LNCaP clone FGC (cell line): ENCODE data around the gene CD74.

Source experiments
- DNase-seq: peaks from one replicate; pipeline ENCODE4 v3.0.0-alpha.2; 2011; ENCODE audit warnings: low read depth
- H3K4me3 ChIP-seq: 2 replicates; pipeline ENCODE4 v1.5.1; 2011; ENCODE audit warnings: mild to moderate bottlenecking, low read depth, low read length, control low read depth
- TF ChIP-seq, protein P1 (sequence below): IDR thresholded peaks from 2 replicates; pipeline ENCODE4 v1.5.1; 2012; ENCODE audit warnings: mild to moderate bottlenecking; ENCODE audit not compliant: control insufficient read depth, insufficient read depth; ENCODE audit errors: extremely low read depth

Gene CD74

DNA sequence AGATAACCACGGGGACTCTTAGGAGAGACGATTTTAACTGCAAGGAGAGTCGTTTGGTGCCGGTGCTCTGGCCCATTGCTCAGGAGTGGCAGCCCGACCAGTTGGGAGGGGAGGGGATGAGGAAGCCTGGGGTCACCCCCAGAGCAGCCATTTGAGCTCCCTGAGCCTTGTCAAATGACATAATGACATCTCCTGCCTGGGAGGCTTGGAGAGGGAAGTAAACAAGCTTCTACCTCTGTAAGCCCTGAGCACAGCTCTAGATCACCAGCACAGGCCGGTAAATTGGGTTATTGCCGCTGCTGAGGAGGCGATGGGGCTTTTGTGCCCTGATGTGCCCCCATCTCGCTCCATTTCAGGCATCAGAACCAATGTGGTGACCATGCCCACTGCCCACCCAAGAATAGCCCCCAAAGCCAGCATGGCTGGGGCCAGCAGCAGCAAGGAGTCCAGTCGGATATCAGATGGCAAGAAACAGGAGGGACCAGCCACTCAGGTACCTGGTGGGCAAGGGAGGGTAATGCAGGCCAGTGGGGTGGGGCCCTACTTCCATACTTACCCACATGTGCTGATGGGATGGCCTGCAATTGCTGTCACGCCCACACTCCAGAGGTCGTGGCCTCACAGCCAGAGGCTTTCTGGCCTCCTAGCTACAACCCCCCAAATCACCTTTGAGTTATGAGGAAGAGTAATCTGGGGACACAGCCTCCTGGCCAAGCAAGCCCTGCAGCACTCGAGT, 23.0 kb downstream of the CD74 start:
- DNase-seq: no peak
- TF ChIP-seq, protein P1, sequence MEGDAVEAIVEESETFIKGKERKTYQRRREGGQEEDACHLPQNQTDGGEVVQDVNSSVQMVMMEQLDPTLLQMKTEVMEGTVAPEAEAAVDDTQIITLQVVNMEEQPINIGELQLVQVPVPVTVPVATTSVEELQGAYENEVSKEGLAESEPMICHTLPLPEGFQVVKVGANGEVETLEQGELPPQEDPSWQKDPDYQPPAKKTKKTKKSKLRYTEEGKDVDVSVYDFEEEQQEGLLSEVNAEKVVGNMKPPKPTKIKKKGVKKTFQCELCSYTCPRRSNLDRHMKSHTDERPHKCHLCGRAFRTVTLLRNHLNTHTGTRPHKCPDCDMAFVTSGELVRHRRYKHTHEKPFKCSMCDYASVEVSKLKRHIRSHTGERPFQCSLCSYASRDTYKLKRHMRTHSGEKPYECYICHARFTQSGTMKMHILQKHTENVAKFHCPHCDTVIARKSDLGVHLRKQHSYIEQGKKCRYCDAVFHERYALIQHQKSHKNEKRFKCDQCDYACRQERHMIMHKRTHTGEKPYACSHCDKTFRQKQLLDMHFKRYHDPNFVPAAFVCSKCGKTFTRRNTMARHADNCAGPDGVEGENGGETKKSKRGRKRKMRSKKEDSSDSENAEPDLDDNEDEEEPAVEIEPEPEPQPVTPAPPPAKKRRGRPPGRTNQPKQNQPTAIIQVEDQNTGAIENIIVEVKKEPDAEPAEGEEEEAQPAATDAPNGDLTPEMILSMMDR: no peak

GRCh38 chr5:150386024-150386855, 26.5 kb downstream of the CD74 start:
- TF ChIP-seq, protein P1: no peak
- H3K4me3 ChIP-seq: no peak overlapping the region
- no peak for DNase-seq

More for the DNA sequence above, 23.0 kb downstream of the CD74 start:
- H3K4me3 ChIP-seq: no peak overlapping the region

GRCh38 chr5:150384701-150385100, 28.0 kb downstream of the CD74 start:
- H3K4me3 ChIP-seq: no peak overlapping the region
- no peak for DNase-seq
- TF ChIP-seq, protein P1: no peak

- DNase-seq: no peak
- no peak overlapping the region for H3K4me3 ChIP-seq
- TF ChIP-seq, protein P1: no peak
Observed at GRCh38 chr5:150377964-150378694, 34.6 kb downstream of the CD74 start.

DNA sequence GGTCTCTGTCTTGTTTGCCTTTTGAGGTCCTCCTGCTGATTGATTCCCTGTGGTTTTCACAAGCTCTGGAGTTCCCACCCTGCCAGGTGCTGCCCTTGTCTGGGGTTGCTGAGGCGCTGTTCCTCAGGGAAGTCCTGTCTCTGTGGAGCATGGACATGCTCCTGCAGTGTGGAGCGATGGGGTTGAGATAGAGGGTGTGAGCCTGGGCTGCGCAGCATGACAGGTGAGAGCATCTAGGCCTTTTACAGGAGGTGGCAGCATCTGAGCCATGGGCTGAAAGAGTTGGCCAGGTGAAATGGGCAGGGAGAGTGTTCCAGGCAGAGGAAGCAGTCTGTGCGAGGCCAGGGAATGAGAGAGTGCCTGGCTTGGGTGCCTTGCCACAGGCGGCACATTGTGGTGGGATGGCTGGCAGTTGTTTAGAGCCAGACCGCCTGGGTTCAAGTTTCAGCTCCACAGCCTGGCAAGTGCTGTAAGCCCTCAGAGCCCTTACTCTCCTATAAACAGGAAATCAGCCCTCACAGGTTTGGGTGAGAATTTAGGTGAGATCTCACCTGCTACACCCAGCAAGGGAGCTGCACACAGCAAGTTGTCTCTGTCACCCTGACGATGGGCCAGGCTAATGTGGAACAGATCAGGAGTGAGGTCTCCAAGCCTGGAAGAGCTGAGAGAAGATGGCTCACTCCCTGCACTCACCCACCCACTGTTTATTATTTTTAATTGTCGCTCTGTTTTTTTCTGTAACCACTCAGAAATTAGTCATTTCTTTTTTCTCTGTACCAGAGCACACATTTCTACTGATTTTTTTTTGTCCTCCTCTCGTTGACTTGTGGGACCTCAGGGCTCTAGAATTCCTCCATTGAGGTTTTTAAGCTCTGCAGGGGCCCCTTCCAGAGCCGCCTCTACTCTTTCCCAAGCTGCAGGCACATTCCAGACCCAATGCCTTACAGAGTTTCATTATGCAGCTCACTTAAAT, 35.6 kb downstream of the CD74 start:
- TF ChIP-seq, protein P1: no peak
- H3K4me3 ChIP-seq: no peak overlapping the region
- DNase-seq: no peak

DNA sequence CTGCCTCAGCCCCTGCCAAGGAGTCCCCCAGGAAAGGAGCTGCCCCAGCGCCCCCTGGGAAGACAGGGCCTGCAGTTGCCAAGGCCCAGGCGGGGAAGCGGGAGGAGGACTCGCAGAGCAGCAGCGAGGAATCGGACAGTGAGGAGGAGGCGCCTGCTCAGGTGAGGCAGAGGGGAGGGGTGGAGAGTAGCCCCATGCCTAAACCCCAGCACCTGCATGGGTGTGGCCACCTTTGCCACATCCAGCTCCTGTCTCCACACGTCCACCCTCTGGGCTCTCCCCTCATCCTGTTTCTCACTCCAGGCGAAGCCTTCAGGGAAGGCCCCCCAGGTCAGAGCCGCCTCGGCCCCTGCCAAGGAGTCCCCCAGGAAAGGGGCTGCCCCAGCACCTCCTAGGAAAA, 38.1 kb downstream of the CD74 start:
- TF ChIP-seq, protein P1: no peak
- DNase-seq: no peak
- H3K4me3 ChIP-seq: no peak overlapping the region
